NCI-H1930 (cell line): ENCODE measurements around the gene NDUFS1.
"Not testable (repeated sequence)": the region's sequence is repeated elsewhere in the genome, so short reads cannot be mapped to it uniquely, and the experiment has no call there.

Source experiments
- DNase-seq, 2 experiments: peaks; one replicate each; lab custom pipeline; 2025; lab: John Stamatoyannopoulos, UW

The NDUFS1 gene

GRCh38 chr2:206162401-206162800 is 3.2 kb upstream of the NDUFS1 start:
- DNase-seq: not testable (repeated sequence)

- DNase-seq: no peak
These were observed 1.5 kb upstream of the NDUFS1 start for GRCh38 chr2:206160807-206161179.

- no peak for DNase-seq
These were observed 1.0 kb upstream of the NDUFS1 start for GRCh38 chr2:206160125-206160806.

- no peak for DNase-seq
These were observed 490 bp downstream of the NDUFS1 start for GRCh38 chr2:206158563-206159345.

- not testable (repeated sequence) for DNase-seq
These were observed 2.2 kb downstream of the NDUFS1 start for GRCh38 chr2:206157014-206157413.

- DNase-seq: peak in 1 of 2 experiments; percentile 9
These were observed 5.0 kb downstream of the NDUFS1 start for GRCh38 chr2:206154197-206154596.

GRCh38 chr2:206150631-206151030 is 8.6 kb downstream of the NDUFS1 start:
- no peak for DNase-seq

GRCh38 chr2:206150168-206150567 is 9.1 kb downstream of the NDUFS1 start:
- no peak for DNase-seq

- DNase-seq: no peak
These were observed 9.9 kb downstream of the NDUFS1 start for GRCh38 chr2:206149330-206149729.

GRCh38 chr2:206145665-206146064 is 13.6 kb downstream of the NDUFS1 start:
- no peak for DNase-seq

- DNase-seq: no peak
These were observed 14.9 kb downstream of the NDUFS1 start for GRCh38 chr2:206144383-206144782.

GRCh38 chr2:206143451-206143850 is 15.8 kb downstream of the NDUFS1 start:
- no peak for DNase-seq

GRCh38 chr2:206127656-206128055 is 31.6 kb downstream of the NDUFS1 start:
- no peak for DNase-seq

GRCh38 chr2:206125901-206126300 is 33.3 kb downstream of the NDUFS1 start:
- DNase-seq: no peak

GRCh38 chr2:206122569-206122968 is 36.7 kb downstream of the NDUFS1 start:
- DNase-seq: not testable (repeated sequence)

GRCh38 chr2:206116278-206116677 is 43.0 kb downstream of the NDUFS1 start:
- DNase-seq: no peak

- DNase-seq: no peak
These were observed 44.1 kb downstream of the NDUFS1 start for GRCh38 chr2:206115026-206115578.

- no peak for DNase-seq
These were observed 46.2 kb downstream of the NDUFS1 start for GRCh38 chr2:206112846-206113547.

GRCh38 chr2:206112108-206112507 is 47.1 kb downstream of the NDUFS1 start:
- DNase-seq: no peak

GRCh38 chr2:206108713-206109112 is 50.5 kb downstream of the NDUFS1 start:
- no peak for DNase-seq

GRCh38 chr2:206105541-206105940 is 53.7 kb downstream of the NDUFS1 start:
- no peak for DNase-seq

GRCh38 chr2:206105038-206105437 is 54.2 kb downstream of the NDUFS1 start:
- no peak for DNase-seq

- DNase-seq: not testable (repeated sequence)
These were observed 60.4 kb downstream of the NDUFS1 start for GRCh38 chr2:206098872-206099271.
